ENCODE data around the gene PROB1.
"Not testable (repeated sequence)": the region's sequence is repeated elsewhere in the genome, so short reads cannot be mapped to it uniquely, and the experiment has no call there.

The PROB1 gene

GRCh38 chr5:139392678-139393496, 2.0 kb downstream of the PROB1 start:
- DNase-seq (ENCODE audit: low read depth in 4 of 4, low spot score in 1 of 4), result peak; percentile 53 to 74 (median 60)

GRCh38 chr5:139392324-139392677, 2.6 kb downstream of the PROB1 start:
- no peak for DNase-seq (ENCODE audit: low read depth in 4 of 4, low spot score in 1 of 4)

DNA sequence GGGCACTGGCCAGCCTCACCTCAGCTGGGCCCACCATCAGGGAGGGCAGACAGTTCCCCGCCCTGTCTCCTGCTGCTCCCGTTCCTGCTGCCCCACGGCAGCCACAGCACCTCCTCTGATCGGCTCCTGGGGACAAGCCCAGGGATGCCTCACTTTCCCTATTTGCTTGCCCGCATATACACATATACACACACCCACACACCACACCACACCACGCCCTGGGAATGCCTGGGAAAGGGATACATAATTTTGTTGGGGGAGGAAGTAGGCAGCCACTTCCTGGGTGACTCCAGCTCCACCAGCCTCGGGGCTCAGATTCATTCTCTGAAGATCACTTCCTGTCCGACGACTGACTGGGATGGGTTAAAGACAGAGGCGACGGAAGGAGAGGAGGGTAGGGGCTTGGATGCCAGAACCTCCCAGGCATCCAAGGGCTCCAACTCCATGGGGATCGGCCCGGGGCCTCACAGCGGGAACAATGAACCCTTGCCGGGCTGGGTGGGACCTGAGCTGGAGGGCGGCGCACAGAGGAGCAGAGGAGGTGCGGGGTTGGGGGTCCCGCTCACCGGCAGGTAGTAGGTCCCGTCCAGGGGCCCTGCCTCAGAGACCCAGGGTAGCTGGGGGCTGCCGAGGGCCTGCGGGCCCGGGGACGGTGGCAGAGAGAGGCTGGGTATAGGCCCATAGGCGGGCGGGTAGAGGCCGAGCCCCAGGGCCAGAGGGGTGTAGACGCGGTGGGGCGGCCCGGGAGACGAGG, 3.2 kb downstream of the PROB1 start:
- no peak for DNase-seq (ENCODE audit: low read depth in 4 of 4, low spot score in 1 of 4)

DNA sequence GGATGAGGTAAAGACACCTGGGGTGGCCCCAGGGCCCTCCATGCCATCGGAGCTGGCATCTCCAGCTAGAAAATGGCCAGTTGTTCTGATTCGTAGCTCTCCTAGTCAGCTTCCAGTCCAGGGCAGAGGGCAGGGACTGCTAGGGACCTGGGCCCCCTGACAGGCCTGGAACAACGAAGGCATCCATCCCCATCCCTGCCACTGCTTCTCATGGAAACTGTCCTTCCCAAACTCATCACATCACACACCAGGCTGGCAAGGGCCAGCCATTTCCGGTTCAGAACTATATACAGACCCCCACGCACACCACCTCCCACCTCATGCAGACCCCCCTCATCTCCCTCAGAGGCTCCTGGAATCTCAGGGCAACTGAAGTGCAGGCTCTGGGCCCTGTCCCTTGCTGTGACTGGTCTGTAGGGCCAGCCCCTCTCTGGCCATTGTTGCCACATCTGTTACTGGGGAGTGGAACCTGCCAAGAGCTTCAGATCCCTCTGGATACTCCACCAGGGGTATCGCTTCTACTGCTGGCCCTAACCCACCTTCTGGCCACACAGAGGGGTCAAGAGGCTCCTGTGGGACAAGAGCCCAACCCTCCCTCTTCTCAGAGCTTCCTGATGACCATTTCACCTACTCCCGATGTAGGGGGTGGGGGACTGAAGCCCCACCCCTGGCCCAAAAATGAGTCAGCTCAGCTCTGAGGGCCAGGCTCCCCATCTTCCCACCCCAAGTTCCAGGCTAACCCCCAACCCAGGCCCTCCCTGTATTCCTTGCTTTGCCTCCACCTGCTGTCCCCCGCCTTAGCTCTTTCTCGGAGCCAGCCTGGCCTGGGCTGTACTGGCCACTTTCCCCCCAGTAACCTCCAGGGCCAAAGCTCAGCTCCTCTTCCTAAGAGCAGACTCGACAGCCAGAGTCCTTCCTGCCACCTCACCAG, 4.0 kb downstream of the PROB1 start:
- no peak for DNase-seq (ENCODE audit: low read depth in 4 of 4, low spot score in 1 of 4)

DNA sequence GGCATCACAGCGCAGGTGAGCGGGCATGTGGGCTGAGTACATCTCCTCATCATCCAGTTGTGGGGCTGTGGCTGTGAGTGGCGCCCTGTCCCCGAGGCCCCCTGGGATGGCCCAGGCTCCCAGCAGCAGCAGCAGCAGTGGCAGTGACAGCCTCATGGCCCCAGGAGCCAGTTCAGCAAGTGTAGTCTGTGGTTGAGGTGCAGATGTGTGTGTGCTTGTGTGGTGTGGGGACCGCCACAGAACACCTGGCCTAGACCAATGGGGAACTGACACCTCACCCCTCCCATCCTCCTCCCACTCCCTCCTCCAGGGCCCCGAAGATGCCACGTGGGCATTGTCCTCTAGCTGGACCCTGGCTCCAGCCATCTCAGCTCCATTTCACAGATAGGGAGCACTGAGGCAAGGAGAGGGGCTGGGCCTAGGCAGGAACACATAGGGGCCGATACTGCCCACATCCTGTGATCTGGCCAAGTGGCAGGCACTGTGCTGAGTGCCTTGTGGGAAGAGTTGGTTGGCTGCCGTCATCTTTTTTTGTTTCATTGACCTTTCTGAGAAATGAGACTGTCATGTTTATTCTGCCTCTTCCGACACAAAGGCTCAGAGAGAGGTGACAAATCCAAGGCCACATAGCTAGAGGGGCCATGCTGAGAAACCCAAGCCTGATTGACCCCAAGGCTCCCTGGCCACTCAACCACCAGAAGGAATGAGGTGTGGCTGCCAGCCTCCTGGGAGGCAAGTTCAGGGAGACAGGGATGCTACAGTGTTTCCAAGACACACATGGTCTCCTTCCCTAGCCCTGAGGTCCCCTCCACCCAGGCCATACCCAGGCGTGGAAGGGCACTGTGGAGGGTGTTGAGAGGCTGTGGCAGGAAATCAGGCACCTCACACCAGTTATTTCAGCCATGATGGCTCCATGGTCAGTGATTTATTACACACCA, 4.9 kb downstream of the PROB1 start, which contains the start of gene MZB1:
Gene MZB1 (minus strand): TSS at position 213 of the 938 bp plus-strand sequence. CDS start 57 bp downstream, at position 156.
- DNase-seq (ENCODE audit: low read depth in 4 of 4, low spot score in 1 of 4), result no peak

DNA sequence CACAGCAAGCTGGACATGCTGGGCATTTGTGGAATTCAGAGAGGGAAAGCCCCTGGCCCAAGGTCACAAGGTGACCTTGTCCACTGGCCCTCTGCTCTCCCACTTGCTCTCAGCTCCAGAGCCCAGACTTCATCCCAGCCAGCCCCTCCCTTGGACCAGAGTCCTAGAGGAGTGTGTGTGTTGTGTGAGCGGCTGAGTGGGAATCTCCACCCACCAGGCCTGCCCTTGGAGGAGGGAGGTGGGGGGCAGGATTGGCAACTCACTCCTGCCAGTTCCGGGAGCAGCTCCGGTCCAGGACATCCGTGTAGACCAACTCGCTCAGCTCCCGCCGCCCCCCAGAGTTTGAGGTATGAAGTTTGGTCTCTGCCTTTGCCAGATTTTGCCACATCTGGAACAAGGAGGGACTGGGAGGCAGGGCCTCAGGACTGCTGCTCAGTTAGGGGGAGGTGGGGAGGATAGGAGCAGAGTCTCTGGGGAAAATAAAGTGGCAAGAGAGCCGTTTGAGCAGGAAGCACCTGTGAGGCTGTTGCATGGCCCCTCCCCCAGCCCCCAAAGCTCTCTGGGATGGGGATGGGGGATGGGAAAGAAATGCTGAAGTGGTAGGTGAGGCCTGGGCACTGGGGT, 6.6 kb downstream of the PROB1 start:
- DNase-seq (ENCODE audit: low read depth in 4 of 4, low spot score in 1 of 4), result no peak

DNA sequence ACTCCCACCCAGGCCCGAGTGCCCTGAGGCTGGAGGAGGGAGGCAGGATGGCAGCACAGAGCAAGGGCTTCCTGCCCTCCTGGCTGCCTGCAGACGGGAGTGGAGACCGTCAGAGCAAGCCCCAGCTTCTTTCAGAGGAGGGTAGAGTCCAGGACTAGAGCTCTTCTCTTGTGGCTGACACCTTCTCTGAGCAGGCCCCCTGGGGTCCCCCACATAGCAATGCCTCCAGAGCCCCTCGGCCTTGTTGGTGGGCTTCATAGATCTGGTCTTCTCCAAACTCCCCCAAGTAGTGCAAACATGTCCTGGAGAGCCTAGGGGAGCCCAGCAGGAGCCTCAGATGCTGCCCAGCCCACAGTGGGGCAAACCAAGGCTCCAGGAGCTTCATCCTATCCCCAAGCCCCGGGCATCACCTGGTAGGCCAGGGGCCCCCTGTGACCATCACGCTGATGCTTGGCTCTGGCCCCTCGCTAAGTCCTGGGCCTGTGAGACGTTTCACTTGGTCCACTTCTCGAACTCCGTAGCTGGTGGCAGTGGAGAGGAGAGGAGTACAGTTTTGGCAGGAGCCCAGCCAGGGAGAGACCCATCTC, 7.2 kb downstream of the PROB1 start:
- no peak for DNase-seq (ENCODE audit: low read depth in 4 of 4, low spot score in 1 of 4)

- not testable (repeated sequence) for DNase-seq (ENCODE audit: low read depth in 4 of 4, low spot score in 1 of 4)
Observed at GRCh38 chr5:139386956-139387355, 7.9 kb downstream of the PROB1 start.

DNA sequence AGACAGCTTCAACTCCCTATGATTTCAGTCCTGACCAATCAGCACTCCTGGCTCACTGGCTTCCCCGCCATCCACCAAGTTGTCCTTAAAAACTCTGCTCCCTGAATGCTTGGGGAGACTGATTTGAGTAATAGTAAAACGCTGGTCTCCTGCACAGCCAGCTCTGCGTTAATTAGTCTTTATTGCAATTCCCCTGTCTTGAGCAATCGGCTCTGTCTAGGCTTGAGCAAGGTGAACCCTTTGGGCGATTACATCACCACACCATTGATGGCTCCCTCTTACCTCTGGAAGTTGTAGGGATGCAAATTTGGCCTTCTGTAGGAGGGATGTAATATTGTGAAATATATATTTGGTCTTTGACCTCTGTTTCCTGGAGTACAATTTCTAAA, 8.9 kb downstream of the PROB1 start:
- DNase-seq (ENCODE audit: low read depth in 4 of 4, low spot score in 1 of 4), result no peak

GRCh38 chr5:139385061-139386049, 9.5 kb downstream of the PROB1 start:
- DNase-seq (ENCODE audit: low read depth in 4 of 4, low spot score in 1 of 4), result no peak

- DNase-seq (ENCODE audit: low read depth in 4 of 4, low spot score in 1 of 4), result no peak
Observed at GRCh38 chr5:139384591-139385051, 10.3 kb downstream of the PROB1 start.

DNA sequence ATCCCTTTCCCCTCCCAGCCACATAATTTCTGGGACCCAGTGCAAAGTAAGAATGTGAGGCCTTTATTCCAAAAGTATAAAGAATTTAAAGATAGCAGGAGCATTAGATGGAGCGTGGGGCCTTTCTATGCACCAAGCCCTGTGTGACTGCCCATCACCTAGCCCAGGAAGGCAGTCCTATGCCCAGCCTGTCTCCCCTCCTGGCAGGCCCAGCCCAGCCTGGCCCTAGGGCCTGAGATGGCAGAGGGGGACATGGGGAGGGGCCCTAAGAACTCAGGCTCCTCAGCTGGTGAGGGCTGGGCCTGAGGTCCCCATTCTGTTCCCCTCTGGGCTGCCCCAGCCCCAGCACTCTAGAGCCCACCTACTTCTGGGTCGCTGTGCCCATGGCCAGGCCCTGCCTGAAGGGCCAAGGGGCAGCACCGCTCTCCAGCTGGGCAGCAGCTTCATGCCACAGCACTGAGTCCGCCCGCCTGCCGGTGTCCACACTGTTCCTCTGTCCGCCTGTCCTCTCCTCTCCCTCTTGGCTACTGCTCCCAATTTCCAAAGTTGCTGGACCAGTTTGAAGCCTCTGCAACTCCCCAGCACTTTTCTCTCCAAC, 10.8 kb downstream of the PROB1 start:
- DNase-seq (ENCODE audit: low read depth in 4 of 4, low spot score in 1 of 4), result no peak

- DNase-seq (ENCODE audit: low read depth in 4 of 4, low spot score in 1 of 4), result no peak
Observed at GRCh38 chr5:139383275-139383992, 11.5 kb downstream of the PROB1 start, which contains the start of gene SLC23A1. Gene SLC23A1 (minus strand): TSS chr5:139383297. CDS start chr5:139383253, 44 bp downstream.

DNA sequence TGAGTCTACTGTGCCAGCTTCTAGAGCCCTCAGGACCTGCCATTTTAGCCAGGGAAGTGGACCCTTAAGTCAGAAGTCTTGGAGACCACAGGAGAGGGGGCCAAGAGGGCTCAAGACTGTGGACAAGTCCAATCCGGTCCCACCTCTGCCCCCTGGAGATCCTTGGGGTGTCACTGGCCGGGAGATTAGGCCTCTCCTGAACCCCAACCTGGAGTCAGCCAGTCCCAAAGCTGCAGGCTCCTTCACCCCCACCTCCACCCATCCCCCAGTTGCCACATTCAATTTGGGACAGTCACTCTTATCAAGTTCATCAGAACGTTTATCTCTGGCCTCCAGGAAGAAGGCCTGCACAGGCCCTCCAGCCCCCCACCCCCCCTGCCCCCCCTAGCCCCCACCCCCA, 12.1 kb downstream of the PROB1 start:
- DNase-seq (ENCODE audit: low read depth in 4 of 4, low spot score in 1 of 4), result no peak

DNA sequence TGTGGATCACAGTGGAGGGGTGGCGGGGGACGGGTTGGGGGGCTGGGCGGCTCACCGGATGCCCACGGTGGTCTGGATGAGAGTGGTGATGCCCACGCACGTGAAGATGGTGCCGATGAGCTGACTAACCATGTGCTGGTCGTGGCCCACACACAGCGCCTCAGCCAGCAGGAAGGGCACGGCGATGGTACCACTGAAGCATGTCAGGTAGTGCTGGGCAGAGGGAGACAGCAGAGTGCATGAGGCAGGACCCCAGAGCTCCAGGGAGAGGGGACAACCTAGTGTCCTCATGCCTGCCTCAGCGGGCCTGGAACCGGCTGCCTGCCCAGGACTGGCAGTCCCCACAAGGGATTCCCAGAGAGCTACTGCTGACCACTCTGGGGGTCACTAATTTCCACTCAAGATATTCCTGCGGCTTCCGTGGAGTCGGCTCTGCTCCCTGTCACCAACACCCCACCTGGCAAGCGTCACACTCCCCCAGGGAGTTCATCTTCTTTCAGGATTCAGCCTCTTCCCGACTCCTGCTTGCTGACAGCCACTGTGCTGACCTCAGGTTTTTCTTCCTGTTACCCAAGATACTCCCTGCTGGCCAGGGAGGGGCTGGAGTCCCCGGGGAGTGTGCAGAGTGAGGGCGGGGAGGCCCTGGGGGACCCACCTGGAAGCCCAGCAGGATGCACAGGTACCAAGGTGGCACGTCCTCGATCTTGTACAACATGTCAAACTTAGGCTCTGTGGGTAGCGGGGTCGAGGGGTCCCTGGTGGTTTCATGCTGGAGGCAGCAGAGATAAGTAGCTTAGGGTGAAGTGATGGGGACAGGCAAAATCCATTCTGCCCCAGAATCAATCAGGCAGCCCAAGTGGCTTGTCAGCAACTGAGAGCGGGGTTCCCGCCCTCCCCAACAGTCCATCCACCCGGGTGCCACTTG, 12.8 kb downstream of the PROB1 start:
- no peak for DNase-seq (ENCODE audit: low read depth in 4 of 4, low spot score in 1 of 4)

Data from stimulated activated CD4-positive, alpha-beta T cell treated with anti-CD3 and anti-CD28 coated beads, Interleukin-1b, Interleukin-23, amount 100 ng/mL, for 24 hours (primary cell).